Parathyroid adenoma (tissue), 2 donors: ENCODE data around the gene EXOC4.

ENCODE experiments used
- H2AFZ ChIP-seq: fragments of 300-600 bp; sonication (generic); one replicate; pipeline ENCODE4 v1.7.0; 2017; ENCODE audit warnings: antibody characterized with exemption, mild to moderate bottlenecking
- H3K27ac ChIP-seq: fragments of 300-600 bp; sonication (generic); one replicate; pipeline ENCODE4 v1.7.0; 2017
- H3K27me3 ChIP-seq: fragments of 300-600 bp; sonication (generic); one replicate; pipeline ENCODE4 v1.7.0; 2017; ENCODE audit warnings: low read length; ENCODE audit not compliant: control insufficient read depth, insufficient read depth
- H3K36me3 ChIP-seq: fragments of 300-600 bp; sonication (generic); one replicate; pipeline ENCODE4 v1.7.0; 2017; ENCODE audit warnings: low read length; ENCODE audit not compliant: control insufficient read depth, insufficient read depth
- H3K4me1 ChIP-seq: fragments of 300-600 bp; sonication (generic); one replicate; pipeline ENCODE4 v1.7.0; 2017; ENCODE audit warnings: control low read depth
- H3K4me2 ChIP-seq: fragments of 300-600 bp; sonication (generic); one replicate; pipeline ENCODE4 v1.7.0; 2017; ENCODE audit warnings: low read length
- H3K4me3 ChIP-seq: fragments of 300-600 bp; sonication (generic); one replicate; pipeline ENCODE4 v1.7.0; 2017; ENCODE audit warnings: low read depth, low read length
- H3K79me2 ChIP-seq: fragments of 300-600 bp; sonication (generic); one replicate; pipeline ENCODE4 v1.7.0; 2017; ENCODE audit warnings: control low read depth
- H3K9ac ChIP-seq: fragments of 300-600 bp; sonication (generic); one replicate; pipeline ENCODE4 v1.7.0; 2017; ENCODE audit warnings: mild to moderate bottlenecking
- H3K9me3 ChIP-seq: fragments of 300-600 bp; sonication (generic); one replicate; pipeline ENCODE4 v1.7.0; 2017; ENCODE audit warnings: low read length; ENCODE audit not compliant: control insufficient read depth
- TF ChIP-seq, protein P1 (sequence below): fragments of 300-600 bp; sonication (generic); IDR thresholded peaks from one replicate; pipeline ENCODE4 v1.7.0; 2017; ENCODE audit warnings: antibody characterized with exemption, mild to moderate bottlenecking
- donor health status: primary hyperparathyroidism.

EXOC4 gene

DNA sequence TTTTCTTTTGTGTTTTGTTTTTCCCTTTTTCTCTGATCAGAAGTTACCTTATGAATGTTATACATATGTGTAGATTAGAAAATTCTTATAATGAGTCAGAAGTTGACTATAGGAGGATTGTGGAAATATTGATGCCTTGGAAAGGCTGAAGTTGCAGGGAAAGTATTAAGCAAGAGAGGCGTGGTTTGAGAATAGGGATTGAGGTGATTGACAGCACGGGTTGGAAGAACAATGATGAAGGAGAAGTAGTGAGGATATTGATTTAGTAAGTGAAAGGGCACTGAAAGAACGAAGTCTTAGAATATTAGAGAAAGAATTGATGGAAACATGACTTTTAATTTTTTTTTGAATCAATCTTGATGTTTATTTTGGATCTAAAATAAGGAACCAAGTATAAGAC is 176.0 kb downstream of the EXOC4 start:
- no peaks in the 10 kb centered on the region for H3K36me3 ChIP-seq
- no peak overlapping the region for H3K27ac ChIP-seq
- H2AFZ ChIP-seq = no peak overlapping the region
- H3K4me3 ChIP-seq = no peak overlapping the region
- H3K9me3 ChIP-seq = no peaks in the 10 kb centered on the region
- no peaks in the 10 kb centered on the region for H3K4me1 ChIP-seq
- H3K79me2 ChIP-seq = no peaks in the 10 kb centered on the region
- H3K27me3 ChIP-seq = no peaks in the 10 kb centered on the region
- H3K9ac ChIP-seq = no peak overlapping the region
- TF ChIP-seq, protein P1, sequence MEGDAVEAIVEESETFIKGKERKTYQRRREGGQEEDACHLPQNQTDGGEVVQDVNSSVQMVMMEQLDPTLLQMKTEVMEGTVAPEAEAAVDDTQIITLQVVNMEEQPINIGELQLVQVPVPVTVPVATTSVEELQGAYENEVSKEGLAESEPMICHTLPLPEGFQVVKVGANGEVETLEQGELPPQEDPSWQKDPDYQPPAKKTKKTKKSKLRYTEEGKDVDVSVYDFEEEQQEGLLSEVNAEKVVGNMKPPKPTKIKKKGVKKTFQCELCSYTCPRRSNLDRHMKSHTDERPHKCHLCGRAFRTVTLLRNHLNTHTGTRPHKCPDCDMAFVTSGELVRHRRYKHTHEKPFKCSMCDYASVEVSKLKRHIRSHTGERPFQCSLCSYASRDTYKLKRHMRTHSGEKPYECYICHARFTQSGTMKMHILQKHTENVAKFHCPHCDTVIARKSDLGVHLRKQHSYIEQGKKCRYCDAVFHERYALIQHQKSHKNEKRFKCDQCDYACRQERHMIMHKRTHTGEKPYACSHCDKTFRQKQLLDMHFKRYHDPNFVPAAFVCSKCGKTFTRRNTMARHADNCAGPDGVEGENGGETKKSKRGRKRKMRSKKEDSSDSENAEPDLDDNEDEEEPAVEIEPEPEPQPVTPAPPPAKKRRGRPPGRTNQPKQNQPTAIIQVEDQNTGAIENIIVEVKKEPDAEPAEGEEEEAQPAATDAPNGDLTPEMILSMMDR = no peak
- no peak overlapping the region for H3K4me2 ChIP-seq

DNA sequence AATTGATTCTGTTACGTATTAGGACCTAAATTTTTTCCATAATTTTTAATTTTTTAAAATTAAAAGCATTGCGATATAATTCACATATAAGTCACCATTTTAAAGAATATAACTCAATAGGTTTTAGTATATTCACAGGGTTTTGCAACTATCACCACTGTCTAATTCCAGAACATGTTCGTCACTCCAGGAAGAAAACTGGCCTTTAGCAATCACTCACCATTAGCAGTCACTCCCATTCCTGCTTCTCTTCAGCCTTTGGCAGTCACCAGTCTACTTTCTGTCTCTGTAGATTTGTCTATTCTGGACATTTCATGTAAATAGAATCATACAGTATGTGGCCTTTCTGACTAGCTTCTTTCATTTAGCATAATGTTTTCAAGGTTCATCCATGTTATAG is 176.5 kb downstream of the EXOC4 start:
- Histone ChIP-seq H2AFZ (no peak overlapping the region), H3K79me2 (no peaks in the 10 kb centered on the region), H3K4me3 (no peak overlapping the region), H3K4me2 (no peak overlapping the region), H3K27ac (no peak overlapping the region), H3K27me3 (no peaks in the 10 kb centered on the region), H3K36me3 (no peaks in the 10 kb centered on the region), H3K4me1 (no peaks in the 10 kb centered on the region), H3K9ac (no peak overlapping the region), H3K9me3 (no peaks in the 10 kb centered on the region)
- TF ChIP-seq, protein P1 = no peak

DNA sequence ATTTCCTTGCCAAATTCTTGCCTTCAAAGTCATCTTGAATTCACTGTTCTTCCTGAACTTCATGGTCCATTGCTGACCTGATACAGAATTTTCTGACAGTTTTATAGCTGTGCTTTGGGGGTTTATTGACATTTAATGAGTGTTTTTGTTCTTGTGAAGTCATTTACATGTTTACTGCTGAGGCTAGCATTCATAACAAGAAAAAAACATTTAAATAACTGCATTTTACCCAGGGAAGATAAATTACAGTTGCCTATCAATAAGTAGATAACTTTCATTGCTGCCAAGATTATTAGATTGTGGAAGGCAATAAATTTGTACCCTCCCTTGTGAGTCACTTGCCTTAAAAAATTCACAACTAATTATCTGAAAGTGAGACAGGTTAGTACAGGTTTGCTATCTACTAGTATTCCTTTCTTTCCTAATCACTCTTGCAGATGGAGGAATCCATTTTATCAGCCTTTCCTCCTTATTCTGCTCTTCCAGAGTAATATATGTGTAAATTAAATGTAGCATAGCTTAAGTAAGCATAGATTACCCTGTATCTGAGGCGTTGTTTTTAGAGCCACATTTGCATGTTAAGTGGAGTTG is 178.4 kb downstream of the EXOC4 start:
- H3K79me2 ChIP-seq = no peaks in the 10 kb centered on the region

DNA sequence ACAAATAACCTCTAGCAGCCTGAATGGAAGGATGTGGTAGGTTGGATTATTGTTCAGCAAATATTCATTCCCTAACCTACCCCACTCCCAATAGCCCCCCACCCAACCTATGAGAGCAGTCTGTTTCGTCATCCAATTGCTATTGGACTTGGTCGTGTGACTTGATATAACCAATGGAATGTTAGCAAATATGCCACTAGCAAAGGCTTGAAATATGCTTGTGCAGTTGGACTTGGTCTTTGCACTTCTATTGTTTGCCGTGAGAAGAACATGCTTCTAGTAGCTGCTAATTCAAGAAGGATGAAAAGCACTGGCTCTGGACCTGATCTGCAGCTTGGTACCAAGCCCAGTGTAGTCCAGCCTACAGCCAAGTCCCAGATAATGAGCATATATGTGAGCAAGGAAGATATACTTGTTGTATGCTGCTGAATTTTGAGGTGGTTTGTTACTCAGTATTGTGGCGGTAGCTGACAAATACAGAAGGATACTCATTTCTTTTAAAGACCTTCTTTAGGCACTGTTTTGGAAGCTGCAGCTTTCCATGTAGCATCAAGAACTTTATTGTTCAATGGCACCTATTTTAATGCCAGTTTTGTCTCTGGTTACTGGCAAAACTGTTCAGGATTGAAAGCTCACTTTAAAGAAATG is 180.4 kb downstream of the EXOC4 start:
- TF ChIP-seq, protein P1 = no peak
- no peak overlapping the region for H2AFZ ChIP-seq
- H3K27ac ChIP-seq = no peak overlapping the region
- no peaks in the 10 kb centered on the region for H3K4me1 ChIP-seq
- H3K27me3 ChIP-seq = no peaks in the 10 kb centered on the region
- H3K4me3 ChIP-seq = no peak overlapping the region
- no peaks in the 10 kb centered on the region for H3K9me3 ChIP-seq
- peaks cover under 1% of the 10 kb centered on the region for H3K79me2 ChIP-seq
- no peaks in the 10 kb centered on the region for H3K36me3 ChIP-seq
- H3K4me2 ChIP-seq = no peak overlapping the region
- no peak overlapping the region for H3K9ac ChIP-seq

More for the DNA sequence above, 178.4 kb downstream of the EXOC4 start:
- Histone ChIP-seq H3K4me3 (no peak overlapping the region), H3K9ac (no peak overlapping the region), H3K4me2 (no peak overlapping the region), H3K27ac (no peak overlapping the region), H3K9me3 (no peaks in the 10 kb centered on the region), H3K4me1 (no peaks in the 10 kb centered on the region), H3K36me3 (no peaks in the 10 kb centered on the region), H3K27me3 (no peaks in the 10 kb centered on the region), H2AFZ (no peak overlapping the region)
- TF ChIP-seq, protein P1 = no peak
